Measurements from ENCODE around the gene SC5D.

SC5D gene

DNA sequence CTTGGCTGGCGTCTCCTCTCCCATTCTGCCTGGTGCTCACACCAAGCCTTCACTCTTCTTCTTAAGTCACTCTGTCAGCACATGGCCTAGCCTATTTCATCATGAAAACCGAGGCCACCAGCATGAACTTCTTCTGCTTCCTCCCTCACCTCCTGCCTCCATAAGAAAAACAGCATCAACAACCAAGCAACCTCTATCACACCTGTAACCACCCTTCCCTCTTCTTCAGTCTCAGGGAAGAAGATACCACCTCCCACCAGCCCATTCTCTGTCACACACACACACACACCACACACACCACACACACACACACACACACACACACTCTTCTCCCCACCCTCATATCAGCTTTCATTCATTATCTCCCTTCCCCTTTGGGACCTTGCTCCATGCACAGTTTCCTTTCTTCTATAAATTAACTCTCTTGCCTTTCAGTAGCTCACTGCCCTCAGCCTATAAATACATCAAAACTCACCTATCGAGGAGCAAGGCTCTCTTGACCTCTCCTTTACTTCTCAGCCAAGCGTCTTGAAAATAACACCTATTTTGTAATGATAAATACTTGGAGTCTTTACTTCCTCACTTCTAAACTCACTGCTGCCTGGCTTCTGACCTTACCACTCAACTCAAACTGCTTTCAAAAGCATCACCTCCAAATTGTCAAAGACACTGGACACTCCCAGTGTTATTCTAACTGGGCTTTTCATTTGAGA is 36.6 kb downstream of the SC5D start:
- DNase-seq (ENCODE audit: low read depth) = no peak

DNA sequence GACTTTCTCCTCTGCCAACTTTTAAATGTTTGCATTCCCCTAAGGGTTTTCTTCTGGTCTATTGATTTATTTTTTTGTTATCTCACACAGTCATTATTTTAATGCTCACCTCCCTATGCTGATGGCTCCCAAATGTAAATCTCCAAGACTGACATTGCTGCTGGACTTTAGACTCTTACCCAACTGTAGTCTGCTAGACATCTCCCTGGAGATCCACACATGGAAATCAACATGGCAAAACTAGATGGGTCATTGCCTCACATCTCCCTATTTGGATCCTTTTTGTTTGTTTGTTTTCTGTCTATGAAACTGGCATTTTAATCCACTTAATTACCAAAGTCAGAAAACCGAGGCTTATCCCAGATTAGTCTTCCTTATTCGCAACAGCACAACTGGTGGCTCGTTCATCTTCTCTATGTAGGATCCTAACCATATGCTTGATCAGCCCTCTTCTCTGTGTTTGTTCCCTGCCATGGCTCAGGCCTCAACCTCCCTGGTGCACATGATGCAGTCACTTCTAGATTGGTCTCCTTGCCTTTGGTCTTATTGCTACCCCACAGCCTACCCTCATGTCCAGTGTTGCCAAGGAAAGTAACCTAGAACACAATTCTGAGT is 37.3 kb downstream of the SC5D start:
- no peak for DNase-seq (ENCODE audit: low read depth)

DNA sequence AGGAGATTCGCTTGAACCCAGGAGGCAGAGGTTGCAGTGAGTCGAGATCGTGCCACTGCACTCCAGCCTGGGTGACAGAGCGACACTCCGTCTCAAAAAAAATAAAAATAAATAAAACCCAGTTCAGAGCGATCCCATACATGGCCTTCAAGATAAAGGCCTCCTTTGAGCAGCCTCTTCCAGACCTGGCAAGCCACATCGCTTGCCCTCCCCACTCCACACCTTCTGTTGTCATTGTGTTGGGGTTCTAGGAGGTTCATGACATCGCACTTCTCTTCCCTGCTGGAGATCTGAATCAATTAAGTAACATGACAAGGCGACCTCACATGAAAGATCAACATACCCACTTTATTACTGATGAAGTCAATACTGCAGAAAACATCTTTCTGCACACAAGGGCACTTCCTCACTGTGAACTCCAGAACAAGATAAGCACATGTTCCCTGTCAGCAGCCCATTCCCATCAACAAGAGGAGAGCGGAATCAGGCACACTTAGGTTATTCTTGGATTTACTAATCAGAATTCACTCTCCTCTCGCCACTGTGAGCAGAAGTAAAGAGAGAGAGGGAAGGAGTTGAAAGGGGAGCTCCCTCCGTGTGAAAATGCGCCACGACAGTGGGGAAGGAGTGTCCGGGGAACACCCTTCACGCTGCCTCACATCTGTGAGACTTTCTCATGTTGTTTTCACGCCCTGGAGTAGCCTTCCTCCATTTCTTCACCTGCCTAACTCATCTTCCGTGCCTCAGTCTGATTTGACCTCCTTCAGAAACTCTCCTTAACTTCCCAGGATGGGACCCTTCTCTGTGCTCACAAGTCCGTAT is 38.3 kb downstream of the SC5D start:
- no peak for DNase-seq (ENCODE audit: low read depth)

DNA sequence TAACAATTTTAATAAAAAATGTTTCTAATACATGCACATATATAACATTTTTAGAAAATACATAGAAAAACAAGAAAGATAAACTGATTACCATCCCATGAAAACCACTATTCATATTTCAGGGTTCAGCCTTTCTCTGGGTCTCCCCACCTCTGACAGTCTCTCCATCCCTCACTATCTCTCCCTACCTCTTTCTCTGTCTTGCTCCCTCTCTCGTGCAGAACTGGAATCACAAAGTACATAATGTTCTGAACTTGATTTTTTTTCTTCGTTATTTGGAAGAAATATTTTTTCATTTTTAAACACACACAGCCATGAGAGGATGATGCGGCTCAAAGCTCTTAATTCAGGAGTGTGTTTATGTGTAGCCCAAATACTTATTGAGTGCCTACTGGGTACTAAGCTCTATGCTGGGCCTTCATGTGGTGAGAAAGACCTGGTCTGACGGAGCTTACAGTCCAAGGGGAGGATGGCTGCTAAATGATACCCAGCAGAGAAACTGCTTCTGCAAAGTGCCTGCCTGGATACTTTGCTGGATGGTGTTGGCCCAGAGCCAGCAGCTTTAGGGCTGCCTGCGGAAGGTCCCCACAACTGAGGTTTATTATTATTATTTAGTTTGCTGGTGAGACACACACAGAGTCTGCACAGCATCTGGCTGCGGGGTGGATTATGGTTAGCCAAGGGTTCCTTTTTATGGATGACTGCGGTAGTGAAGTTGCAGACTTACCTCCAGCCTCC is 42.6 kb downstream of the SC5D start:
- DNase-seq (ENCODE audit: low read depth) = no peak

DNA sequence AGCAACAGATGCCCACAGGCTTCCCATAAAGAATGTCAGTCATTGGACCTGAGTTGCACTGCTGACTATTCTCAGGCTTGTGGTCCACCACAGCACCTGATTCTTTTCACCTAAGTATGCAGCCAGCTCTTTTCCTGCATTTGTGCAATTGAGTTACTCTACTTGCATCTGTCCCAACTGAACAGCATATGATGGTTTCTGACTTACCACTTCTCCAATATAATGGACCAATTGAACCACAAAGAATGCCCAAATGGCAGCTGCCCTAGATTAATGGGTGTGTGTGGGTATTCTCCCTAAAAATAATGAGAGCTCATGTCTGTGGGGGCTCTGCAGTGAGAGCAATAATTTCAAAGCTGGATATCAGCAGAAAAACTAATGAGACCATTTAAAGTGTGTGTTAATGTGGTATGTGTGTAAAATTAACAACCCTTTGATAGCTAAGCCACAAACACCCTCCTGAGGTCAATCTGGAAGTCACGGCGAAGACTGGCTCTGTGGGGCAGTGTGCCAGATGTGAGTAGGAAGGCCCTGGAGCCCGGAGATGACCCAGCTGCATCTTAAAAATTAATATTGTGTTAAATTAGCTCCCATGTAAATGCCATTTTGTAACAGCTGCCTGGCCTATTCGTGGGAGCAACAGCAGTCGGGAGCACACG is 43.8 kb downstream of the SC5D start:
- no peak for DNase-seq (ENCODE audit: low read depth)

DNA sequence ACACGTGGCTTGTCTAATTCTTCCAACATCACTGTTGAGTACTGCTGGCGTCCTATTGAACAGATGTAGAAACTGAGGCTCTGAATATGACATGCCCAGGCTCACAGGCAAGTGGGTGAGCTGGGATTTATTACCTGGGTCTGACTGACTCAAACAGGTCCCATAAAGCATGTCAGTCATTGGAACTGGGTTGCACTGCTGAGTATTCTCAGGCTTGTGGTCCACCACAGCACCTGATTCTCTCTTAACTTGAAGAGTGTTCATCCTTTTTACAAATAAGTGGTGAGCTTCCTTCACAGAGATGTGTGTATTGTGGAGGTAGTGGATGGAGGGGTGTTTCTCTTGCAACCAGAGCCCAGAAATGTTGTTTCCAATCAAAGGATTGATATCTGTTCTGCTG is 44.5 kb downstream of the SC5D start:
- no peak for DNase-seq (ENCODE audit: low read depth)

DNA sequence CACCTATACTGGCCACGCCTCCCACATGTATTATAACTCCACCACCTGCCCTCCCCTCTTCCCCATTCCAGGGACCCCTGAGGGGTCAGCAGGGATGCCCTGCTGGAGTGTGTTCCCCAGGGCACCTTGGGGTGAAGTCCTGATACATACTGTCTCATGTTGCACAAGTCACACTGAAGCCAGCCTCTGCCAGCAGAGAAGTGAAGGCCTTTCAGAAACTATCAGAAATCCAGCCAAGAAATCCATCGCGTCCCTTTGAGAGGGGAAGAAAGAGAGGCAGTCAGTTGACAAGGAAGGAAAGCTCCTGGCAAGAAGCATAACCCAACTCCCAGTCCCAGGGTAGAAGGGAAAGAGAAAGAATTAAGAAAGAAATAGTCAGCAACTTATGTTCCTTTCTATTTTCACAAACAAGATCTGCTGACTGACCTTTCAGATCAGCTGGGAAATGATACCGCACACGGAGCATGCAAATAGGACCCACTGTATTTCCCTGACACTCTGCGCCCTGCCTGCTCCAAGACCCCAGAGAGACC is 45.2 kb downstream of the SC5D start:
- no peak for DNase-seq (ENCODE audit: low read depth)

DNA sequence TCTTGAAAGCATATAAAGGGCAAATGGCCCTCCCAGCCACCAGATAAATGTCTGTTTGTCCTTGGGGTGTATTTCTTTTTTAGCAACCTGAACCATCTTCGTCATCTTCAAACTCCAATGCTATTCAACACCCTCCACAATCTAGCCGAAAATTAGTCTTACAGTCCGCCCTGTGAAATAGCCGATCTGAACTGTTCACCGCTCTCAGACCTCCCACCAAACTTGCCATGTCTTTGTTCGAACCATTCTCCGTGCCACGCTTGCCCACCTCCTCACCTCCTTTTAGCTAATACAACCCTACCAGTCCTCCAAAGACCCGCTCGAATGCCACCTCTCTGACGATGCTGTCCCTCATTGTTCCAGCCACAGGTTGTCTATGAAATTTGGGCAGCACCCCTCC is 46.0 kb downstream of the SC5D start:
- DNase-seq (ENCODE audit: low read depth) = no peak

DNA sequence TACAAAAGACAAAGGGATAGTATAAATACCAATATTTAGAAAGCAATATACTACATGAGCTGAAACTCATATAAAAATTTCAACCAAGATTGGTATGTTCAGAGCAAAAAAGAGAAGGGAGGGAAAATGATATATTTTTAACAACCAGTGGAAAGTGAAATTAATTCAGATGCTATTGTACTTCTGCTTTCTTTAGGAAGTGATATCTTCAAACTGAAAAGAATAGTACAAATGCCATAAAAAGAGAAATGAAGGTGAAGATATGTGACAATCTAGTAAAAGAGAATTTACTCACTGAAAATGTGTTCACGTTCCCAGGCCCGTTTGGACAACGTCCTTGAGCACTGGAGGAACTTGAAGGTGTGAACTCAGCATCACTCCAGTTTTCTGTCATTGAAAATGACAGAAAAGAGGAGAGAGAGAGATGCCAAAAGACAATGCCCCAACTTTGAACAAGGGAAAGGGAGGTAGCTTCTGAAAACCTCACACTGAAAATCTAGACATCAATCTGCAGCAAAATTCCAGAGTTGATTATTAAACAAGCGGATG is 47.5 kb downstream of the SC5D start:
- DNase-seq (ENCODE audit: low read depth) = no peak

DNA sequence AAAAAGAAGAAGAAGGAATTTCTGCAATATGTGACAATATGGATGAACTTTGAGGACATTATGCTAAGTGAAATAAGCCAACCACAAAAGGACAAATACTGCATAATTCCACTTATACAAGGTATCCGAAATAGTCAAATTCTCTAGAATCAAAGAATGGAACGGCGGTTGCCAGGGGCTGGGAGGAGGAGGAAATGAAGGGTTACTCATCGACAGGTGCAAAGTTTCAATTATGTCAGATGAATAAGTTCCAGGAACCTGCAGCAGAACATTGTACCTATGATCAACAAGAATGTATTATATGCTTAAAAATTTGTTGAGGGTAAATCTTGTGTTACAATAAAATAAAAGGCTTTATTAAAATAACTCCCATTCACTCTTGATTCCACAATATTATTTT is 49.0 kb downstream of the SC5D start:
- no peak for DNase-seq (ENCODE audit: low read depth)

DNA sequence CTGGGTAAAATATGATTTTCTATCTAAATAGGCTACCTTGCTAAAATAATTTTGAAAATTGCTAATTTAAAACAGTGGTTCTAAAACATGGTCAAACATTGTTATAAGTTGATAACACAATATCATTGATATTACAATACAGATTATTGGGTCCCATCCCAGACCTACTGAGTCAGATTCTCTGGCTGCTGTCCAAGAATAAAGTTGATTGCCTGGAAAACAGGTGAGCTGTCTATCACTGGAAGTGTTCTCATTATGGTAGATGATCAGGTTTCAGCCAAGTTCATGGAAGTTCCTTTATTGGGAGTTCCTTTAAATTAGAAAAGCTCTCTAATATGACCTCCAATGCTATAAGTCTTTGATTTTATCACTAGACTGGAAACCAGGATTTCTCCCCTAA is 52.3 kb downstream of the SC5D start:
- no peak for DNase-seq (ENCODE audit: low read depth)

DNA sequence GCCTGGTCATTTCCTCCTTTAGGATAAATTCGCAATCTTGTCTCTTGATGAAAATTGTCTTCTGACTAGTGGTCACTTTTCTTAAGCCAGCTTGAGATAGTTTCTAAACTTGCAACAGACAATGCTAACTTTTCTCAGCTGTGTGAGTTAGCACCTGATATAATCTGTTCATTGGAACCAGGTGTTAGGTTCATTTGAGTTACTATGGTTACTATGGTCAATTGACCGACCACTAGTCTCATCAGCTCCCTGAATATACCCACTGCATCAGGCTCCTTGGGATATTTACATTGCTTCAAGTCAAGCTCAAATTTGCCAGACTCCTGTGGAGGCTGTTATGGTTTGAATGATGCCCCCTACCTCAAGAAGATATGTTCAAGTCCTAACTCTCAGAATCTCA is 54.5 kb downstream of the SC5D start:
- DNase-seq (ENCODE audit: low read depth) = no peak

DNA sequence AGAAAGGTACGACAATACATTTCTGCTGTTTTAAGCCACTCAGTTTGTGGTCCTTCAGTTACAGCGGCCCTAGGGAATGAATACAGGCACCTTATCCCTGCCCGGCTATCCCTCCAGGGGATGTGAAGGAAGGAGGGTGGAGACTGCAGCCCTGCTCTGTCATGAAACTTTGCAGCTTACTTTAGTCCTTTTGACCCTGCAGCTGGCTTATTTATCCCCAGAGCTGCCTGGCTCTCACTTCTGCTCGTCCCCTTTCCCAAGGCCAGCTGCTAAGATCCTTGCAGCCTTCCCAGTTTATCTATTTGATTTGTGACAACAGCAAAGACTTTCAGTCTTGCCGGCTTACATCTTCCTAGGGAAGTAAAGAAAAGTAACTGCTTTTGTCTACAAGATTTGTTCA is 55.2 kb downstream of the SC5D start:
- DNase-seq (ENCODE audit: low read depth) = no peak

DNA sequence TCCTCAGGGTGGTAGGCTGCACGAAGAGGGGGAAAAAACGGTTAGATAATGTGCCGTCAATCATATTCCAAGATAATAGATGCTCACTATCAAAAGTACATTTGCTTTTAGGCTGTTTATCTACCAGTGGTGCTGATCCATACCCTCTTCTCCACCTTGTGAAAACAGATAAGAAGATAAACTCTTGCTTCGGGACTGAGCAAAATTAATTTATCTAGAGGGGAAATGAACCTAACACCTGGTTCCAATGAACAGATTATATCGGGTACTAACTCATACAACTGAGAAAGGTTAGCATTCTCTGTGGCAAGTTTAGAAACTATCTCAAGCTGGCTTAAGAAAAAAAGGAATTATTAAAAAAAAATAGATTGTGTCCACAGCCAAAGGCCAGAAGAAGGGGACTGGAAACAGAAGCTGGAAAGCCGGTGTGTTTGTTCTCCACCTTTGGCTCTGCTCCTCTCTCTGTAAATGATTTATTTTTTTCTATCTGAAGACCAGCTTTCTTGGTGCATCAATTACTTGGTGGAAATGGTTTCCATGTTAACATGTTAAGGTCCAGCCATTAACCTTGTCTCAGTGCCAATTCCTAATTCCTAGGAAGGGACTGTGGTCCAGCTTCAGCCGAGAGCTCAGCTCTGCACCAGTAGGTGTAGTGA is 55.8 kb downstream of the SC5D start:
- no peak for DNase-seq (ENCODE audit: low read depth)

DNA sequence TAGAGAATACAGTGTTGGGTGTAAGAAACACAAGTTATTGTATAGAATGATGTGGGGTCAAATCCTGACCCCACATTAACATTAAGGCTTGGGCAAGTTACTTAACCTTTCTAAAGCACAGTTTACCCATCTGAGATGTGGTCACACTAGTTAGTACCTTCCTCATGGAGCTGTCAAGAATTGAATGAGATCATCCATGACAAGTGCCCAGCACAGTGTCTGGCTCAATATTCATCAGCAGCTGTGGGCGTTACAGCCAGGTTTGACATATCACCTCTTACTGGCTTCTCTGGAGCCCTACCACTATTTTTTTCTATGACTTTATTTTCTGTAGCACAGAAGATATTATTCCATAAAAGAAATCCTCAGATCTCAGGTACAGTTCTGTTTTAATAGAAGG is 57.2 kb downstream of the SC5D start:
- no peak for DNase-seq (ENCODE audit: low read depth)

DNA sequence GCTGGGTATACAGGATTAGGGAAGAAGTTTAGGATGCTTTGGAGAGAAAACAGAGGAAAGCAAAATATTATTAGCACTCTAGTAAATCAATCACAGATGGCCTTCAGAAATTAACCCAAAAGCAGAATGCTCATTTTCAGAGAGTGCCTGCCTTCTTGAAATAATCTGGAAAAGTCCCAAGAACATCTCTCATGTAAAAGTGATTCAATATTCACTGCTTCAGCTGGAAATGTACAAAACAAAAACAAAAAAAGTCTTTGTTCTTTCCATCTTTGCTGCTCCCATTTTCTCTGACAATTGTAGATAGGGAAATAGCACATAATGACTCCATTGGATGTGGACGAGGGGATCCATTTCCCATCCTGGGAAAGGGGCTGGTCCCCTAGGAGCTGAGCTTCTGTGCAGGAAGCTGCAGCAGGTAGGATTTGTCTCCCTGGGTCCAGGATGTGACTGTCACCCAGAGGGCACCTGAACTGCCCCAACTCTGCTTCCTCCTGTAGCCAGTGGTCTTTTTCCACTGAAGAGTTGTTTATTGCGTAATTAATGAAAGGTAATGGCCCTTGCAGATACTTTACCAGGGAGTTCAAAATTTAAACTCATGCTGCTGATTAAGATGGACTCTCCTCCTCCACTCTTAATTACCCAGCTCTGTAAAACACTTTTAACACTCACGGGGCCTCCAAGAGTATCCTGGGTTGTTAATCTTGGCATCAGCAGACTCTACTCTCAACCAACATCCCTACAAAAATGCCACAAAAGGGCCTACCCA is 57.9 kb downstream of the SC5D start:
- DNase-seq (ENCODE audit: low read depth) = no peak

DNA sequence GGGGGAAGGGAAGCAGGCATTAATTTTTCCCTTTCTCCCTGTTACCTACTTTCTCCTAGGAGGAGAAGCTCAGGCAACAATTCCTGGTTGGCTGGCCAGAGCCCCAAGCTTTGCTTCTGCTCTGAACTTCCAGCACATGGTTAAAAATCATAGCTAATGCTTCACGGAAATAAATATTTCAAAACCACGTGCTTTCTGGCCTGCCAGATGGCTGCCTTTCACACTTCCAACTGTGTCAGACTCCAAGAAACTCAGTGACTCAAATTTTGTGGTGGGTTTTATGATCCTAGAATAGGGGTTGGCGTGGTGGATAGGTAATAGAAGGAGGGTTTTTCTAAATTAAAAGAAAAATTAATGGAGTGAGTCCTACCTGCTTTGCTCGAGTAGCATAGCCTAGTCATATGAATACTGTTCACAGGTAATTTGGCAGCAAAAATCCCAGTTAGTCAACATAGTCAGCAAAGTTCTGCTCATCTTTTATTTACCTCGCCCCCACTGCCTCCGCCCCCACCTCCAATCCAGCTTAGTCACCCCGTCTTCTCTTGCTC is 58.6 kb downstream of the SC5D start:
- DNase-seq (ENCODE audit: low read depth) = no peak

DNA sequence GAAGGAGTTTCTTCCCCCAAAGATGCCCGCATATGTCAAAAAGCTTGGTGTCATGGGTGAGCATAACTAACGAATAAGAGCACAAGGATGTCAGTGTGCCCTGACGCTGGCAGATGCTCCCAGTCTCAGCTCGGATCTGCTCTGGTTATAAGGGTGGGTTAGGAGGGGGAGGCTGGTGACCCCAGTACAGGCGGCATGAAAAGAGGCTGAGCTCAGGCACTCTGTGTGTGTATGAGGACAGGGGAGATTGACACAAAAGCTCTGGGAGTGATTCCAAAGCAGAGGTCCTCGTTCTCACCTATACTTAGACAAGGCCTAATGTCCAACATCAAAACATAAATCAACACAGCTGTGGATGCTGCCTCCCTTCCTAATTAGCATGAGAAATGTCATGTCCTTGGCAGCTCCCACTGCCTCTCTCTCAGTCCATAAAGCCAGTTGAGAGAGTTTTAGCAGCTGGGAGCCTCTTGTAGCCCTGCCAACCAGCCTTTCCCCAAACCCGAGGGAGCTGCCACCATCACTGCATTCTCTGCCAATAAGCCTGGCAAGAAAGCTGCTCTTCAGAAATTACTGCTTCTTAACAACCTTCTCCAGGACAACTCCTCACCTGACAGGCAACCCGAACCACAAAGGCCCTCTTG is 59.8 kb downstream of the SC5D start:
- no peak for DNase-seq (ENCODE audit: low read depth)

DNA sequence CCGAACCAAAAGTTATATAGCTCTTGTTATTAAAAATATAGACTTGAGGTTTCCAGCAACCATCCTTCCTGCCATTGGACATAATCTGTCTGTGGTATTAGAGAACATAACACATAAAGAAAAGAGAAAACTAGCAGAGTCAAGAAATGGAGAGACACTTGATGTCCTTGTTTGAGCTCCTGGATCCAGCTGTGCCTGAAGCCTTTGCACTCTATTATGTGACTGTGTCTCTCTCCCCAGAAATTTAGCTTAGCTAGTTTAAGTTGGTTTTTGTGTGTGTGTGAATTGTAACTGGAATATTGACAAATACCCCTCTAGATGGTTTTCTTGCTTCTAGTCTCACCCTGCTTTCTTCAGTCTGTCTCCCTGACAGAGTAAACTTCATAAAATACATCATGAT is 61.6 kb downstream of the SC5D start:
- DNase-seq (ENCODE audit: low read depth) = no peak
